Measurements from ENCODE around the gene NME8.
A peak's percentile ranks its signal among the peaks of the same experiment; 100 is the strongest.

The NME8 gene

DNA sequence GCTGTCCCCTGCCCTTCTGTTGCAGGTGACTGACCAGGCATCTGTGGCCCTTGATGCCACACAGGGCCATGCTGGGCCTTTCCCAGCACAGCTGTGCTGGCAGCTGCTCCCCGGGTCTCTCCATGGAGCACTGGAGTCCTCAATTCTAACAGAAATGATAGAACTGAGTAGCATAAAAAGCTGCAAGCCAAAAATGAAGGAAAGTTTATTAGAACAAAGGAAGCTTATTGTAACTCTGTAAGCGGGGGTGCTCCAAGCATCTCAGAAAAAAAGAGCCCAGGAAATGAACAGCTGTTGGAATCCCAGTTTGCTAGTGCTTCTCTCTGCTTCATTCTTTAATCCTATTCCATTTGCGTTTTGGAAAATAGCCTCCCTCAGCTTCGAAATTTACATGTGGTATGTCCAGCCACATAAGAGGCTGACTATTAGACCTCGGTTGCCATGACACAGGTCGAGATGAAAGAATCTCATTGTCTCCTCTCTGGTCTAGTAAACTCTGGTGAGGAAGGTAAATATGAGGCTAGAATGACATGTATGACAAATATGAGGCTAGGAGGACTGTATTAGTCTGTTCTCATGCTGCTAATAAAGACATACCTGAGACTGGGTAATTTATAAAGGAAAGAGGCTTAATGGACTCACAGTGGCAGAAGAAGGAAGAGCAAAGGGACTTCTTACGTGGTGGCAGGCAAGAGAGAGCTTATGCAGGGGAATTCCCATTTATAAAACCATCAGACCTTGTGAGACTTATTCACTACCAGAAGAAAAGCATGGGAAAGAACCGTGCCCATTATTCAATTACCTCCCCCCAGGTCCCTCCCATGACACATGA lies 95.7 kb downstream of the NME8 start:
- DNase-seq = peak; percentile 39

DNA sequence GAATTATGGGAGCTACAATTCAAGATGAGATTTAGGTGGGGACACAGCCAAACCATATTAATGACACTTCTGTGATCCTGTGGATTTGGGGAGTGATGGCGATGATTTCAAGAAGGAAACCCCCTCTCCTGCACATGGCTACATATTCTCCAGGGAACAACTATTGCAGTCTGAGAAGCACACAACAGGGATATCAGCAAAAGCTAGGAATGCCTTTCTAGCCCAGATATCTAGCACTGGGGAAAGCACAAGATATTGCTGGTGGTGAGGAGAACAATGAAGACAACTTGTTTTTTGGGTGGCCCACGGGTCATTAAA lies 96.3 kb downstream of the NME8 start:
- DNase-seq = peak; percentile 57

DNA sequence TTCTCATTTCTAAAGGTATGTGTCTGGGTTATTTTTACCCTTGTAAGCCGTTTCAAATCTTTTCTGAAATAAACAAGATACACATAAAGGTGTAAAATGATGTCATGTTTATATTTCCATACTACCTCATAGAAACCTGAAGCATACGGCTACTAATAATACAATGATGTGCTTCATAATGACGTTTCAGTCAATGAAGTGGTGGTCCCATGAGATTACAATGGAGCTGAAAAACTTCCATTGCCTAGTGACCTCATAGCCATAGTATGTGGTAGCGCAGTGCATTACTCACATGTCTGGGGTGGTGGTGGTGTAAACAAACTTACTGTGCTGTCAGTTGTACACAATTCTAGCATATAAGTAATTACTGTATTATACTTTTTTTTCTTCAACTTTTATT lies 96.9 kb downstream of the NME8 start:
- DNase-seq = no peak

DNA sequence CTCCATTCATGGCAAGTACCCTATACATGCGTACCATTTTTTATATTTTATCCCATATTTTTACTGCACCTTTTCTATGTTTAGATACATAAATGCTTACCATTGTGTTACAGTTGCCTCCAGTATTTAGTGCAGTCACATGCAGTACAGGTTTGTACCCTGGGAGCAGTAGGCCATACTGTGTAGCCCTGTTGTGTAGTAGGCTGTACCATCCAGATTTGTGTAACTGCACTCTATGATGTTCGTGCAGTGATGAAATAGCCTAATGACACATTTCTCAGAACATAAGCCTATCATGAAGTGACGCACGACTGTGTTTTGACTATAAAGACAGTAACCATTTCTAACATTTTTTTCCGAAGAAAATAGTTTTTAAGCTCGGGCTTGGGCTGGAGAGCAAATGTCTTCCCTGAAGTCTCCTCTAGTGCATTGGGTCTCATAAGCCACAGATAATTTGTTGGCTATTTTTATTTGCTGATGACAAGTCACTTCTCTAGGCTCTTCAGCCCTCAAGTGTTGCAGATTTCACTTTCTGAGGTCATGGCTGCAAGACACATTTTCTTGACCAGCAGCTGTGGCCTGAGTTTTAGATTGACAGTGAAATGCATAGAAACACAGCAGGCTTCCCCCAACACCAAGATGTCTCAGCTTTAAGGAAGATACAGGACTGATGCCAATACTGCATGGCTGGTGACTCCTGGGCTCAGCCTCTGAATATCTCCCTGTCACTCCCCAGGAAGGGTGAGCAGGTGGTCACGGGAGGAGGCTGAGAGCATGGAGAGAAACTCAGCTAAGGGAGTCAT lies 98.9 kb downstream of the NME8 start:
- peak; percentile 3 for DNase-seq

DNA sequence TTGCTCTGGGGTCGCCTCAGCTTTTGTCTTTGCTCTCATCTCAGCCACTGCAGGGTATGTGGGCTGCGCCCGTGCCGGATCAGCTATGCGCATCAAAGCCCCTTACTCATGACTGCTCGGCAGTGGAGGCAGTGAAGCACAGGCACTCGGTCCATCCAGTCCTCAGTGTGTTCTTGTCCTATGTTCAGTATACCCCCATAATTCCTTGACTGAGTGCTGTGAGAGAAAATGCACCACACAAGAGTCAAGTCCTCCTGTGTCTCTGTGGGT lies 99.5 kb downstream of the NME8 start:
- no peak for DNase-seq

Measured in NCI-H2171 treated with DMSO at 0.1 percent for 48 hours (cell line).